DMS114 treated with DMSO at 0.1 percent for 48 hours (cell line): ENCODE data around the gene CST5.
"Not testable (repeated sequence)": the region's sequence is repeated elsewhere in the genome, so short reads cannot be mapped to it uniquely, and the experiment has no call there.

Source experiments
- DNase-seq: peaks from one replicate; lab custom pipeline; 2025; ENCODE audit not compliant: unreplicated experiment; lab: John Stamatoyannopoulos, UW

Gene CST5

DNA sequence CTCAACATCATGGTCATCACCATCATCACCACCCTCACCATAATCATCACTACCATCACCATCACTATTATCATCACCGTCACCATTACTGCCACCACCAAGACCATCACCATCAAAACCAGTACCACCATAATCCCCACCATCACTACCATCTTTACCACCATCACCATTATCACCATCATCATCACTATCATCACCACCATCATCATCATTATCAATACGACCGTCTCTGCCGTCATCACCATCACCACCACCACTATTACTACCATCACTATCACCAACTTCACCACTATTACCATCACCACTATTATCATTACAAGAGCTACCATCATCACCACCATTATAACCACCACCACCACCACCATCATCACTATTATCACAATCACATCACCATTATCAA lies 11.3 kb upstream of the CST5 start:
- DNase-seq, result not testable (repeated sequence)

GRCh38 chr20:23889775-23890187 lies 10.2 kb upstream of the CST5 start:
- peak; percentile 2 for DNase-seq

DNA sequence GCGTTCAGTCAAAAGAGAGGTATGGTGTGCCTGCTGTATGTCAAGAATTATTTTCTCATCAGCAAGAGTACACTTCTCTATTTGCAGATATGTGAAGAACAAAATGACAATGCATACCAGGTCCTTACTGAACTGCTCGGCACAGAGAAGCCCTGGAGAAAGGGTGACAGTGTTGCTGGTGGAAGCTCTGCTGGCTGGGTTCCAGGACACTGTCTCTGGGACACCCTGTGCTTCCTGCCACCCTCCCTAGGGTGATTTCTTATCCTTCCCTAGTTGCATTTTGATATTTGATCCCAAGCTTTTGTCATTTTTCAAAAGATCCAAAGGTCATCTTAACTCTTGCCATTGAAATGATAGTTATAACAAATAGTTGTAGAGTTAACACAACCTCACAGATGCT lies 8.3 kb upstream of the CST5 start:
- DNase-seq, result no peak

GRCh38 chr20:23884771-23885162 lies 5.2 kb upstream of the CST5 start:
- no peak for DNase-seq

DNA sequence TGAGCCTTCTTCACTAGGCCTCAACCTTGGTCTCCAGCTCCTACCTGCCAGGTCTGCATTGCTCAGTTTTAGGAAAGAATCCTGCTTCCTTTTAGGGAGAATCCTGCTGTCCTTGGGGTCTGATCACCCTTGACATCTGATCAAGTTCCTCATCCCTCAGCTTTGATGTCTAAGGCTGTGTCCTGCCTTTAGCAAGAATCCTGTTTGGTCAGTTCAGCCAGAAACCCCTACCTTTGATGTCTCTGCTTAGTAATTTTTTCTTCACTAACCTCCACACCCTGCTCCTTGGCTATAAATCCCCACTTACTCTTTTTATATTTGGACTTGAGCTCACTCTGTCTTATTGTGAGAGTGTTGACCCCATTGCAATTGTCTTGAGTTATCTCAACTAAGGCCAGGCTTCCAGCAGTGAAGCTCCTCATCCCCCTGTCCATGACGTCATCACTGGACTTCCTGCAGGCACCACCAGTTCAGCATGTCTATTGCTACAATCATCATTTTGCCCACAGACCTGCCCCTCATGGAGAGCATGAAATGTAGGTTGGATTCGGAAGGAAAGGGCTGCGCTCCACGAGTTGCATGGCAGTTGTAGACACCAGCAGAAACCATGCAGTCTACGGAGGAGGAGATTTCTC lies 4.7 kb upstream of the CST5 start:
- no peak for DNase-seq

DNA sequence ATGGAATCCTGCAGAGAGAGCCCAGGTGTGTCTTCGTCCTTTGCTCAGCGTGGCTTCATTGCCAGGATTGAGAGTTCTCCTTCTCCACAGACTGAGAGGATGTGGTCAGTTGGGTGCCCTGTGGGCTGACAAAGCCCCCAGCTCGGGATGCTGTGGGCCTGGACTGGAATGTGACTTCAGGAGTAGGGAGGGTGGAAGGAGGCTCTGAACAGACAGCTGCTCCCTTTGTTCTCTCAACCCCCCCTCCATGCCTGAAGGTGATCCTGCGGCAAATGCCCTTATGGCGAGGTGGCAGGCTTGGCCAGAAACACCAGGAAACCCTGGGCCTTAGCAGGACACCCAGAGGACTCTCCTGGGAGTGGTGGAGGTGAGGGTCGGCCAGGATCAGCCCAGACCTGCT lies 1.8 kb upstream of the CST5 start:
- DNase-seq, result no peak

- DNase-seq, result no peak
Measured at GRCh38 chr20:23880417-23880816, 869 bp upstream of the CST5 start.

DNA sequence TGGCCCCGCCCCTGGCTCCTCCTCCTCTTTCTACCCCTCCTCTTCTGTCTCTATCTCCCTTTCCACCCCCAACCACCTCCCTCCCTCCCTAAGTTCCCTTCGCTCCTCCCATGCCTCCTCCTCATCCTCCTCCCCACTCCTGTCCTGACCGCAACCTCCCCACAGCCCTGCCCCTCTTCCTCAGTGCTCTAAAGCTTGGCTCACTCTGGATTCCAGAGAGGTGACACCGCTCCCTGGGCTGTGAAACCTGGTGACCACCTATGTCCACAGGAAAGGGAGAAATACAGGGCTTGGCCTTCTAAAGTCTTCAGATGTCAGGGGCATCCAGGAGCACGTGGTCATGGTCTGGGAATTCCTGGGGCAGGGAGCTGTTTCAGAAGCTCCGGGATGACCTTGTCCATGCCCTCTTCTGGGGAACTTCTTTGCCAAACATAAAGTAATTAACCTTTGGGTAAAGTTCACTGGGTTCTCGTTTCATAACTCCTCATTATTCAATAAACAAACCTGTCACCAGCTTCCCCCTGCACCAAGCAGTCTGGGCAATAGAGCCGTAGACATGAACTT lies 345 bp upstream of the CST5 start:
- no peak for DNase-seq

GRCh38 chr20:23878787-23879186 lies 761 bp downstream of the CST5 start:
- no peak for DNase-seq

- DNase-seq, result not testable (repeated sequence)
Measured at GRCh38 chr20:23878016-23878542, 1.5 kb downstream of the CST5 start.

GRCh38 chr20:23877524-23877923 lies 2.0 kb downstream of the CST5 start:
- DNase-seq, result no peak

DNA sequence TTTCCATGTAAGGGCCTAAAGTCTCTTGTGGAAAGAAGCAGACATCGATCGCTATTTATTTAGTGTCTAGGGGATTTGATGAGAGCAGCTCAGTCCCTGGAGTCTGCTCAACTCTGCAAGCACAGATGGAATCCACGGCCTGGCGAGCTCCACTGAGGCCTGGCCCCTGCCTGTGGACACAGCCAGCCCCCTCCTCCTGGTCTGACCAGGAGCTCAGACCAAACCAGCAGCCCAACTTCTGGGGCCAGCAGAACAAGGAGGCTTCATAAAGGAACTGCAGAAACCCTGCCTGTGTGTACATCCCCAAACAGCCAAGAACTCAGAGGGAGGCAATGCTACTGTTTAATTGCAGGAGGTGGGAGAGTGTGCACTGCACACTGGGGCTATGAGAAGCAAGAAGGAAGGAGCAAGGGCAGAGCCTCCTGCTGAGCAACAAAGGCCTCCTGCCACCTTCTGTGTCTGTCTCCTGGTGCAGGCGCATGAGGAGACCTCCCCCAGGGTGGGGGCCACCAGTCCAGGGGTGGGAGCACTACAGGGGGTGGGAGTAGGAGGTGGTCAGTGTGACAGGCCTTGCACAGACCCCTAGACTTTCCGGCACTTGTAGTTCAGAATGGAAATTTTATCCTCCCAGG lies 3.8 kb downstream of the CST5 start:
- no peak for DNase-seq

- DNase-seq, result no peak
Measured at GRCh38 chr20:23874747-23875146, 4.8 kb downstream of the CST5 start.

GRCh38 chr20:23873370-23874015 lies 6.1 kb downstream of the CST5 start:
- no peak for DNase-seq

- DNase-seq, result no peak
Measured at GRCh38 chr20:23872065-23872464, 7.5 kb downstream of the CST5 start.

- no peak for DNase-seq
Measured at GRCh38 chr20:23870461-23870860, 9.1 kb downstream of the CST5 start.

DNA sequence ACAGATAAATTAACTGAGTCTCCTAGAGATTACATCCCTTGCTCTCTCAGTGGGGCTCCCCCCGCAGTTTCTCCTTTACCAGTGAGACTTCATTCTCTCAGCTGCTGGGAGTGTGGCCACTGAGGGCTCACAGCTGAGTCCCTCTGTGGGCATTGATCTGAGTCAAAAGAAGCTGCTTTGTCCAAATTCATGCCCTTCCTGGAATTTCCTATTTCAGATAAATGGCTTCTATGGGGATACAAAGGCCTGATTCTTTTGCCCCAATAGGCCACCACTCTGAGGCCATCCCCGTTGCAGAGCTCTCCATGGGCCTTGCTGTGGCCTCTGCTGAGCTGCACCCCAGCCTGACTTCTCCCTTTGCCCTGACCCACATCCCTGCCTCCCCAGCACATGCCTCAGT lies 10.0 kb downstream of the CST5 start:
- DNase-seq, result no peak

GRCh38 chr20:23868321-23868720 lies 11.2 kb downstream of the CST5 start:
- DNase-seq, result no peak

GRCh38 chr20:23867152-23867776 lies 12.3 kb downstream of the CST5 start:
- no peak for DNase-seq

GRCh38 chr20:23860771-23861170 lies 18.8 kb downstream of the CST5 start:
- DNase-seq, result not testable (repeated sequence)

- DNase-seq, result no peak
Measured at GRCh38 chr20:23857962-23858595, 21.5 kb downstream of the CST5 start.
